ENCODE results near the gene POMC. TPM values are rescaled to one million over a fixed set of nuclear protein-coding genes. Genes with fewer than 3 reads are reported as not detected.
A peak's percentile ranks its signal among the peaks of the same experiment; 100 is the strongest.

POMC gene
- total RNA-seq, 1 donor from 2014 or later: 8.8 TPM

DNA sequence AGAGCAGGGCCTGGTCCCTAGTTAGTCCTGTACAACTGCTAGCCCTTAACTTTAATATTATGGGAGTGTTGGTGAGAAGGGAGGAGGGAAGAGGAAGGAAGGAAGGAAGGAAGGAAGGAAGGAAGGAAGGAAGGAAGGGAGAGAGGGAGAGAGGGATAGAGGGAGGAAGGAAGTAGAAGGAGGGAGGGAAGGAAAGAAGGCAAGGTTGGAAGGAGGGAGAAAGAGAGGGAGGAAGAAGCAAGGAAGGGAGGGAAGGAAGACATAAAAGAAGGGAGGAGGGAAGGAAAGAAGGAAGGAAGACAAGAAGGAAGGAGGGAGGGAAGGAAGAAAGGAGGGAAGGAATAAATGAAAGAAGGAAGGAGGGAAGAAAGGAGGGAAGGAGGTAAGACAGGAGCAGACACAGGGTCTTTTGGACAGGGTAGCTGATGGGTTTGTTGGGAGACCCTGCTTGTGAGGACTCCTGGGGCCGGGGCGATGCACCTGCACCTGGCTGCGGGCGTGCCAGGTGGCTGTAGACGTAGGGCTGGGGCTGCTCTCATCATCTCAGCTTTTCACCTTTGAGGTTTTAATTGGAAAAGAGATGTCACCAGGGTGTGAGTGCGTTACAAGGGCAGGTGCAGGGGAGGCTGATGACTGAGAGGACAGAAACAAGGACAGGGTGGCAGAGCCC, 5.9 kb upstream of the POMC start:
- H3K27me3 ChIP-seq (ENCODE audit: control insufficient read depth, insufficient read depth, low read length): peaks cover 18% of the 10 kb centered on the region
- no peak for DNase-seq (ENCODE audit: low read depth)

GRCh38 chr2:25173719-25174118, 5.3 kb upstream of the POMC start:
- H3K27me3 ChIP-seq (ENCODE audit: control insufficient read depth, insufficient read depth, low read length): peaks cover 19% of the 10 kb centered on the region
- DNase-seq (ENCODE audit: low read depth): no peak

More for the DNA sequence above, 5.9 kb upstream of the POMC start:
- Histone ChIP-seq H3K4me3 (ENCODE audit: low read depth, low read length) (no peak overlapping the region), H3K36me3 (ENCODE audit: control insufficient read depth, insufficient read depth, low read length) (no peaks in the 10 kb centered on the region)
- TF ChIP-seq, protein P1, sequence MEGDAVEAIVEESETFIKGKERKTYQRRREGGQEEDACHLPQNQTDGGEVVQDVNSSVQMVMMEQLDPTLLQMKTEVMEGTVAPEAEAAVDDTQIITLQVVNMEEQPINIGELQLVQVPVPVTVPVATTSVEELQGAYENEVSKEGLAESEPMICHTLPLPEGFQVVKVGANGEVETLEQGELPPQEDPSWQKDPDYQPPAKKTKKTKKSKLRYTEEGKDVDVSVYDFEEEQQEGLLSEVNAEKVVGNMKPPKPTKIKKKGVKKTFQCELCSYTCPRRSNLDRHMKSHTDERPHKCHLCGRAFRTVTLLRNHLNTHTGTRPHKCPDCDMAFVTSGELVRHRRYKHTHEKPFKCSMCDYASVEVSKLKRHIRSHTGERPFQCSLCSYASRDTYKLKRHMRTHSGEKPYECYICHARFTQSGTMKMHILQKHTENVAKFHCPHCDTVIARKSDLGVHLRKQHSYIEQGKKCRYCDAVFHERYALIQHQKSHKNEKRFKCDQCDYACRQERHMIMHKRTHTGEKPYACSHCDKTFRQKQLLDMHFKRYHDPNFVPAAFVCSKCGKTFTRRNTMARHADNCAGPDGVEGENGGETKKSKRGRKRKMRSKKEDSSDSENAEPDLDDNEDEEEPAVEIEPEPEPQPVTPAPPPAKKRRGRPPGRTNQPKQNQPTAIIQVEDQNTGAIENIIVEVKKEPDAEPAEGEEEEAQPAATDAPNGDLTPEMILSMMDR (IDR thresholded peaks at IDR 0.05; ENCODE audit: insufficient read depth, low read length, poor library complexity, severe bottlenecking): no peak

GRCh38 chr2:25170888-25171287, 2.5 kb upstream of the POMC start:
- no peak for DNase-seq (ENCODE audit: low read depth)
- TF ChIP-seq, protein P1 (IDR thresholded peaks at IDR 0.05; ENCODE audit: insufficient read depth, low read length, poor library complexity, severe bottlenecking): no peak
- H3K4me3 ChIP-seq (ENCODE audit: low read depth, low read length): no peak overlapping the region
- peaks cover 45% of the 10 kb centered on the region for H3K27me3 ChIP-seq (ENCODE audit: control insufficient read depth, insufficient read depth, low read length)
- no peaks in the 10 kb centered on the region for H3K36me3 ChIP-seq (ENCODE audit: control insufficient read depth, insufficient read depth, low read length)

More at GRCh38 chr2:25173719-25174118, 5.3 kb upstream of the POMC start:
- TF ChIP-seq, protein P1 (IDR thresholded peaks at IDR 0.05; ENCODE audit: insufficient read depth, low read length, poor library complexity, severe bottlenecking): no peak
- Histone ChIP-seq H3K4me3 (ENCODE audit: low read depth, low read length) (no peak overlapping the region), H3K36me3 (ENCODE audit: control insufficient read depth, insufficient read depth, low read length) (no peaks in the 10 kb centered on the region)

- no peak for DNase-seq (ENCODE audit: low read depth)
- Histone ChIP-seq H3K4me3 (ENCODE audit: low read depth, low read length) (no peak overlapping the region), H3K27me3 (ENCODE audit: control insufficient read depth, insufficient read depth, low read length) (peaks cover 45% of the 10 kb centered on the region), H3K36me3 (ENCODE audit: control insufficient read depth, insufficient read depth, low read length) (no peaks in the 10 kb centered on the region)
- TF ChIP-seq, protein P1 (IDR thresholded peaks at IDR 0.05; ENCODE audit: insufficient read depth, low read length, poor library complexity, severe bottlenecking): no peak
These were observed 692 bp upstream of the POMC start for GRCh38 chr2:25169073-25169470.

DNA sequence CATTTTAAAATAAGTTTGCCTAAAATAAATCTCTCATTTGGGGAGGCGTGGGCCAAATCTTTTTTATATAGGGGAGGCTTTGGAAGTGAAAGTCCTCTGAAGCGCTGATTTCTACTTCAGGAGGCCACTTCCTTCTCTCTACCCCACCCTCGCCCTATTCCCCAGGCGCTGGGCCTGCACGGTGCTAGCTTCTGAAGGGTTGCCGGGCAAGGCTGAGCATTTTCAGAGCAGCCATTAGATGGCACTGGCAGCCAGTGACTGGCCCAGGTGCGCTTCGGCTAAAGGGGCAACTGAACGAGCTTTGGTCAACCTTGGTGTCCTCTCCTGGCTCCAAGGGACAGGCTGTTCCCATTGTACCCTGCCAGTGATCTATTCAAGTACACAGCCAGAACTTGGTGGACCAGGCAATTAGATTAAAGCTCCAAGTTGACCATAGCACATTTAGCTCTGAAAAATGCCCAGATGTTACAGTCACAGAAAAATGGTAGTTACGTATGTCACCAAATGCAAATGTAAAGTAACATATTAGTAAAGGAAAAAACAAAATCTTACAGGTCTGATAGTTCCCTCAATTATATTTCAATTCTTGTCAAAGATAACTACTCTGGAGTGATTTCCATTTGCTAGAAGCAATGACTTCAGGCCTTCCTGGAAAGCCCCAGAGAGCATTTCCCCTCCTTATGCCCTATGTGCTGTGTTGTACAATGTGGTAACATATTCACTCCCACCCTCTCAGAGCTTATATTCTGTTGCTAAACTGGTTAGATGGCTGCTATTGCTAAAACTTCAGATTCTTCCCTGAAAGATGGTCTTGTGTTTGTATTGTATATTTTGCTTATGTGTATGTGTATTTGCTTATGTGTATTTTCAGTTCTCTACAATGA, 2.1 kb downstream of the POMC start:
- DNase-seq (ENCODE audit: low read depth): no peak
- Histone ChIP-seq H3K36me3 (ENCODE audit: control insufficient read depth, insufficient read depth, low read length) (no peaks in the 10 kb centered on the region), H3K4me3 (ENCODE audit: low read depth, low read length) (no peak overlapping the region), H3K27me3 (ENCODE audit: control insufficient read depth, insufficient read depth, low read length) (peaks cover 45% of the 10 kb centered on the region)
- TF ChIP-seq, protein P1 (IDR thresholded peaks at IDR 0.05; ENCODE audit: insufficient read depth, low read length, poor library complexity, severe bottlenecking): peak; percentile 40
